Measurements from ENCODE around the gene WASL. TPM values are rescaled to one million over a fixed set of nuclear protein-coding genes. Genes with fewer than 3 reads are reported as not detected.
A peak's percentile ranks its signal among the peaks of the same experiment; 100 is the strongest.
"Not testable (repeated sequence)": the region's sequence is repeated elsewhere in the genome, so short reads cannot be mapped to it uniquely, and the experiment has no call there.

Gene WASL
- 10 to 100 TPM; 30.4 to 41.4 (median 34.2) TPM for total RNA-seq

GRCh38 chr7:123748734-123749536 lies at the start of gene WASL:
Gene WASL, minus strand, starts transcription at chr7:123749003. Its CDS starts 269 bp downstream, at chr7:123748734.
- H3K4me3 ChIP-seq (ENCODE audit: low read depth, poor library complexity, severe bottlenecking), result peak within 1 kb of the TSS; percentile 97
- peak; percentile 85 to 98 for DNase-seq (ENCODE audit: low spot score in 2 of 2)
- TF ChIP-seq POLR2A (IDR thresholded peaks at IDR 0.05) (peak in 1 of 2 donors; percentile 86), CTCF (IDR thresholded peaks at IDR 0.05) (peak in 1 of 3 donors; percentile 9)
- intact Hi-C loops (cut with DNase I; ENCODE audit: low total_unique reads), result loop anchor here (10.0 kb wide), 1 partner anchor 64 kb away; no protein-coding TSS in a partner anchor
- WGBS, 2 donors, result 0 to 1% methylated on average over 14 to 36 of the region's 93 CpGs

GRCh38 chr7:123797673-123798531 lies 49.1 kb upstream of the WASL start:
- intact Hi-C loops (cut with DNase I; ENCODE audit: low total_unique reads), result no loop called here
- 40 to 46% methylated on average over 2 of the region's 2 CpGs for WGBS, 2 donors
- no peak overlapping the region for H3K4me3 ChIP-seq (ENCODE audit: low read depth, poor library complexity, severe bottlenecking)
- TF ChIP-seq CTCF (IDR thresholded peaks at IDR 0.05) (no peak), POLR2A (IDR thresholded peaks at IDR 0.05) (no peak)
- DNase-seq (ENCODE audit: low spot score in 2 of 2), result no peak

- 85 to 87% methylated on average over 1 of the region's 1 CpG for WGBS, 2 donors
- no peak for TF ChIP-seq CTCF (IDR thresholded peaks at IDR 0.05)
- TF ChIP-seq POLR2A (IDR thresholded peaks at IDR 0.05), result no peak
- DNase-seq (ENCODE audit: low spot score in 2 of 2), result no peak
- no peak overlapping the region for H3K4me3 ChIP-seq (ENCODE audit: low read depth, poor library complexity, severe bottlenecking)
- intact Hi-C loops (cut with DNase I; ENCODE audit: low total_unique reads), result no loop called here
Observed at GRCh38 chr7:123796568-123796967, 47.8 kb upstream of the WASL start.

GRCh38 chr7:123795917-123796316 lies 47.1 kb upstream of the WASL start:
- WGBS, 2 donors, result 77 to 78% methylated on average over 1 of the region's 1 CpG

GRCh38 chr7:123795116-123795515 lies 46.3 kb upstream of the WASL start:
- H3K4me3 ChIP-seq (ENCODE audit: low read depth, poor library complexity, severe bottlenecking); intact Hi-C loops (cut with DNase I; ENCODE audit: low total_unique reads); DNase-seq (ENCODE audit: low spot score in 2 of 2): not testable (repeated sequence)
- 96 to 97% methylated on average over 1 of the region's 1 CpG for WGBS, 2 donors

More at GRCh38 chr7:123795917-123796316, 47.1 kb upstream of the WASL start:
- no peak for DNase-seq (ENCODE audit: low spot score in 2 of 2)
- TF ChIP-seq POLR2A (IDR thresholded peaks at IDR 0.05), result no peak
- TF ChIP-seq CTCF (IDR thresholded peaks at IDR 0.05), result no peak
- intact Hi-C loops (cut with DNase I; ENCODE audit: low total_unique reads), result no loop called here
- H3K4me3 ChIP-seq (ENCODE audit: low read depth, poor library complexity, severe bottlenecking), result no peak overlapping the region

GRCh38 chr7:123792547-123792946 lies 43.7 kb upstream of the WASL start:
- TF ChIP-seq POLR2A (IDR thresholded peaks at IDR 0.05) (no peak), CTCF (IDR thresholded peaks at IDR 0.05) (no peak)
- no peak for DNase-seq (ENCODE audit: low spot score in 2 of 2)
- WGBS, 2 donors, result 52 to 60% methylated on average over 1 of the region's 1 CpG
- no peak overlapping the region for H3K4me3 ChIP-seq (ENCODE audit: low read depth, poor library complexity, severe bottlenecking)
- intact Hi-C loops (cut with DNase I; ENCODE audit: low total_unique reads), result no loop called here
